Breast epithelium (tissue), 4 donors: Measurements from ENCODE around the gene MTNR1A. TPM values are rescaled to one million over a fixed set of nuclear protein-coding genes. Genes with fewer than 3 reads are reported as not detected.

Experiments used
- DNase-seq, 2 donors: peaks; one replicate each; pipeline ENCODE4 v3.0.0-alpha.2; 2019; ENCODE audit warnings: low spot score in 2 of 2
- H3K27ac ChIP-seq, 2 donors: fragments of 200-600 bp; sonication (generic) in 1 of 2; one replicate each; pipeline ENCODE4 v1.5.1; 2016 to 2019; ENCODE audit warnings: mild to moderate bottlenecking in 1 of 2
- H3K27me3 ChIP-seq, 2 donors: fragments of 200-600 bp; sonication (generic) in 1 of 2; one replicate each; pipeline versions ENCODE4 v1.5.1 to v1.6.0; 2017 to 2019; ENCODE audit warnings: control low read depth in 1 of 2, mild to moderate bottlenecking in 1 of 2
- H3K36me3 ChIP-seq: fragments of 200-600 bp; one replicate; pipeline ENCODE4 v1.5.1; 2019
- H3K4me1 ChIP-seq, 2 donors: fragments of 200-600 bp; sonication (generic); one replicate each; pipeline ENCODE4 v1.5.1; 2016 to 2019; ENCODE audit warnings: control low read depth in 1 of 2
- H3K4me3 ChIP-seq, 3 donors: fragments of 200-600 bp; sonication (generic); 1 replicate in 2 of 3; 2 replicates in 1 of 3; pipeline ENCODE4 v1.5.1; 2016 to 2019; ENCODE audit warnings: mild to moderate bottlenecking in 3 of 3, moderate library complexity in 2 of 3
- H3K9me3 ChIP-seq, 2 donors: fragments of 200-600 bp; sonication (generic) in 1 of 2; one replicate each; pipeline ENCODE4 v1.5.1; 2016 to 2019; ENCODE audit warnings: control low read depth in 1 of 2
- CTCF ChIP-seq, 3 donors: fragments of 450-650 bp; IDR thresholded peaks; one replicate each; pipeline ENCODE4 v1.5.1; 2016 to 2017; ENCODE audit warnings: antibody characterized with exemption in 3 of 3, mild to moderate bottlenecking in 3 of 3, moderate library complexity in 3 of 3
- POLR2A ChIP-seq: fragments of 450-650 bp; IDR thresholded peaks from one replicate; pipeline ENCODE4 v1.6.1; 2016; ENCODE audit warnings: antibody characterized with exemption, mild to moderate bottlenecking, moderate library complexity
- POLR2AphosphoS5 ChIP-seq, 3 donors: sonication (generic); formaldehyde crosslinking; IDR thresholded peaks; one replicate each; pipeline ENCODE4 v1.6.1; 2017; ENCODE audit warnings: antibody characterized with exemption in 3 of 3
- intact Hi-C: fragments of 100-400 bp; cut with DNase I; formaldehyde crosslinking; loops from one replicate; pipeline ENCODE4 v1.15.1; 2023; ENCODE audit warnings: low total_unique reads
- total RNA-seq, 3 donors: library from RNA; depleted of rRNA; stranded (reverse); fragments of >200 nt; gene quantifications; one replicate each; pipeline ENCODE4 v1.1.0, GENCODE V29; 2016

Gene MTNR1A
- total RNA-seq, 3 donors from 2014 or later, result not detected

DNA sequence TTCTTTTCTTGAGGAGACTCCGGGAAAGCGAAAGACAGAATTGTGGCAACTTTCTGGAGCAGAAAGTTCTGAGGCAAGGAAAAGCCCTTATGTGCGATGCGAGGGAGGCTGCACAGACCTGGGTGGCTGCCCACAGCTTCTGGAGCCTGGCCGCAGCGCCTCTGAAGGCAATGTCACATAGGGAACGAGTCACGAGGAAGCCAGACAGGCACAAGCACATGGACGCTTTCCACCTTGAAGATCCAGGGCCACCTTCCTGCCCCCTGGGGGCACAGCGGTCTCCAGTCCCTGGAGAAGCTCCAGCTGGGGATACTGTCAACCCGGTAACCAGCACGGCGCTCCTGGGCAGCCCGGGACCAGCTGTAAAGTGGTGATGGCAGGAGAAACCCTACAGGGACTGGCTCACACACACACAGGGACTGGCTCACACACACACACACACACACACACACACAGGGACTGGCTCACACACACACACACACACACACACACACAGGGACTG is 69.8 kb downstream of the MTNR1A start:
- H3K4me3 ChIP-seq, result peak overlapping the region; percentile 31 to 64 (median 43)
- H3K9me3 ChIP-seq, result no peaks in the 10 kb centered on the region
- no peak for DNase-seq
- H3K27ac ChIP-seq, result no peak overlapping the region
- no peaks in the 10 kb centered on the region for H3K27me3 ChIP-seq
- no peaks in the 10 kb centered on the region for H3K4me1 ChIP-seq
- no peak for TF ChIP-seq POLR2A
- no peak for TF ChIP-seq POLR2AphosphoS5 (IDR thresholded peaks at IDR 0.05)
- no peak for TF ChIP-seq CTCF (IDR thresholded peaks at IDR 0.05)
- H3K36me3 ChIP-seq, result no peaks in the 10 kb centered on the region
- intact Hi-C loops, result no loop called here

- Histone ChIP-seq H3K27ac (no peak overlapping the region), H3K4me1 (no peaks in the 10 kb centered on the region), H3K27me3 (no peaks in the 10 kb centered on the region), H3K4me3 (peak overlapping the region; percentile 31 to 64 (median 43)), H3K9me3 (no peaks in the 10 kb centered on the region), H3K36me3 (no peaks in the 10 kb centered on the region)
- DNase-seq, result no peak
- TF ChIP-seq POLR2AphosphoS5 (IDR thresholded peaks at IDR 0.05), result no peak
- TF ChIP-seq CTCF (IDR thresholded peaks at IDR 0.05), result no peak
- no peak for TF ChIP-seq POLR2A
- intact Hi-C loops, result no loop called here
Observed at GRCh38 chr4:186485150-186485549, 70.2 kb downstream of the MTNR1A start.

- intact Hi-C loops, result no loop called here
- Histone ChIP-seq H3K4me3 (no peak overlapping the region), H3K9me3 (no peaks in the 10 kb centered on the region), H3K27me3 (no peaks in the 10 kb centered on the region), H3K36me3 (no peaks in the 10 kb centered on the region), H3K4me1 (no peaks in the 10 kb centered on the region), H3K27ac (no peak overlapping the region)
- no peak for DNase-seq
- TF ChIP-seq POLR2AphosphoS5 (IDR thresholded peaks at IDR 0.05), result no peak
- TF ChIP-seq CTCF (IDR thresholded peaks at IDR 0.05), result no peak
- TF ChIP-seq POLR2A, result no peak
Observed at GRCh38 chr4:186483656-186484055, 71.7 kb downstream of the MTNR1A start.

Other genes with a start within 250 kb of the MTNR1A start
- 100 to 1,000 TPM in 1 of 3 donors, 10 to 100 TPM in 2; 54.2 to 125 (median 87.2) TPM for gene FAT1, start 168.3 kb upstream of the MTNR1A start, total RNA-seq